HFFc6 (cell line): ENCODE results near the gene CRHR1. TPM values are rescaled to one million over a fixed set of nuclear protein-coding genes. Genes with fewer than 3 reads are reported as not detected.

Experiments used
- DNase-seq: peaks from one replicate; pipeline ENCODE4 v3.0.0-alpha.2; 2018
- H3K27ac Mint-ChIP-seq: 2 replicates; pipeline ENCODE4 v1.8.0; 2020; ENCODE audit warnings: mild to moderate bottlenecking, mixed read lengths
- H3K27me3 Mint-ChIP-seq: 2 replicates; pipeline ENCODE4 v1.8.0; 2021; ENCODE audit warnings: mild to moderate bottlenecking, moderate library complexity, mixed read lengths; ENCODE audit not compliant: insufficient read depth
- H3K36me3 Mint-ChIP-seq: 2 replicates; pipeline ENCODE4 v1.8.0; 2021; ENCODE audit warnings: low read depth, mixed read lengths
- H3K4me1 Mint-ChIP-seq: 2 replicates; pipeline ENCODE4 v1.8.0; 2020; ENCODE audit warnings: low read depth, mixed read lengths
- H3K4me3 Mint-ChIP-seq: 2 replicates; pipeline ENCODE4 v1.8.0; 2020; ENCODE audit warnings: mild to moderate bottlenecking, moderate library complexity, mixed read lengths
- H3K9me3 Mint-ChIP-seq: 2 replicates; pipeline ENCODE4 v1.8.0; 2020; ENCODE audit warnings: mild to moderate bottlenecking, mixed read lengths
- total RNA-seq, 6 experiments: library from RNA; stranded (reverse); fragmentation: NEBNext Ultra II Directional; extraction: Animal tissue kit (Norgen Biotek cat#: 25700); gene quantifications; 2 replicates in 1 of 6; 3 replicates in 5 of 6; pipeline ENCODE4 v1.2.3, GENCODE V29; 2021
- TF ChIP-seq, protein P1 (sequence below): fragments of 200-600 bp; sonication (generic); IDR thresholded peaks from 2 replicates; pipeline ENCODE4 v1.5.0; 2021; ENCODE audit warnings: antibody characterized with exemption, mild to moderate bottlenecking

The CRHR1 gene
- total RNA-seq, 6 experiments from 2014 or later: not detected

DNA sequence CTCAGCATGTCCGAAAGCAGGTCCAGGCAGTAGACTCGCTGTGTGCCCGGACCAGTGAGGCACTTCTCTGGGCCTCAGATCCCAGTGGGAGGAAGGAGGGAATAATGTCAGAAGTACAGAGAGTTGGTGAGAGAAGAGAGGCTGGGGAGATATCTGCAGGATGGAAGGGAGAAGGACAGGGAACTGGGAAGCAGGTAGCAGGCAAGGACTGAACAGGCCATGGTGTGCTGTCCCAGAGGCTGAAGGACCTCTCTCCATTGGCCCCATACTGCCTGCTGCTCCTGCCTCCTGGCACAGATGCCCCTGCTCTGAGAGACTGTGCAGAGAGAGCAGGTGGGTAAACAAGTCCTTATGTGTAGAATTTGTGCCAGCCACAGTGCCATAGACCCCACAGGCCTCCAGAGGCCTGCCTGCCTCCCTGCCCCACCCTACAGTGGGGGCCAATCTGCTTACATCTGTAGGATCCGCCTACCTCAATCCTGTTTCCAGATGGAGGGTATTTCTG lies 34.2 kb upstream of the CRHR1 start:
- Mint-ChIP-seq H3K9me3 (no peaks in the 10 kb centered on the region), H3K27ac (no peak overlapping the region), H3K4me1 (no peaks in the 10 kb centered on the region), H3K4me3 (no peak overlapping the region), H3K36me3 (no peaks in the 10 kb centered on the region), H3K27me3 (peaks cover 69% of the 10 kb centered on the region)
- TF ChIP-seq, protein P1, sequence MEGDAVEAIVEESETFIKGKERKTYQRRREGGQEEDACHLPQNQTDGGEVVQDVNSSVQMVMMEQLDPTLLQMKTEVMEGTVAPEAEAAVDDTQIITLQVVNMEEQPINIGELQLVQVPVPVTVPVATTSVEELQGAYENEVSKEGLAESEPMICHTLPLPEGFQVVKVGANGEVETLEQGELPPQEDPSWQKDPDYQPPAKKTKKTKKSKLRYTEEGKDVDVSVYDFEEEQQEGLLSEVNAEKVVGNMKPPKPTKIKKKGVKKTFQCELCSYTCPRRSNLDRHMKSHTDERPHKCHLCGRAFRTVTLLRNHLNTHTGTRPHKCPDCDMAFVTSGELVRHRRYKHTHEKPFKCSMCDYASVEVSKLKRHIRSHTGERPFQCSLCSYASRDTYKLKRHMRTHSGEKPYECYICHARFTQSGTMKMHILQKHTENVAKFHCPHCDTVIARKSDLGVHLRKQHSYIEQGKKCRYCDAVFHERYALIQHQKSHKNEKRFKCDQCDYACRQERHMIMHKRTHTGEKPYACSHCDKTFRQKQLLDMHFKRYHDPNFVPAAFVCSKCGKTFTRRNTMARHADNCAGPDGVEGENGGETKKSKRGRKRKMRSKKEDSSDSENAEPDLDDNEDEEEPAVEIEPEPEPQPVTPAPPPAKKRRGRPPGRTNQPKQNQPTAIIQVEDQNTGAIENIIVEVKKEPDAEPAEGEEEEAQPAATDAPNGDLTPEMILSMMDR: no peak
- no peak for DNase-seq

DNA sequence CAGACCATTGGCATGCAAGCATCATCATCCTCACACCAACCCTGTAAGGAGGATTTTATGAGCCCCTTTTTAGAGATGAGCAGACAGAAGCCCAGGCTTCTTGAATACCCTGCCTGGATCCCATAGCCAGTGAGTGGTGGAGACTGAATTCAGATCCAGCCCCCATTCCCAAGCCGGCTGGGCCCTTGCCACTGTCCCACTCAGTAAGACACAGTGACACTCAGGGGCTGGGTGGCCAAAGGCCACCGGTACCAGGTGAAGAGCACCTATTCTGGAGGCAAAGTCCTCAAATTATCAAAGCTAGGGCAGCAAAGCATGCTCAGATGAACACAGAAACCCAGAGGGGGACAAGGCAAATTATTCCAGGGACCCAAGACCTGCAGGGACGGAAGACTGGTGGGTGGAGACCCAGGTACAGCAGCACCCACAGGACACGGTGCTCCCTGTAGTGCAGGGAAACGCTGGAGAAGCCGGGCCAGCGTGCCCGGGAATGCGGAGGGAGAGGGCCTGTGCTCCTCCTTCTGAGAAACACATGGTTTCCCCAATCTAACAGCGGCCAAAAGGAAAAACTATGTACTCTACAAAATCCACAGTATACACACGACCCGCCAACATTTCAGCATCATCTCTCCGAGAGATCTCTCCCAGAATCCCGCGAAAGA lies 33.2 kb upstream of the CRHR1 start:
- Mint-ChIP-seq H3K27me3 (peaks cover 65% of the 10 kb centered on the region), H3K36me3 (no peaks in the 10 kb centered on the region), H3K4me3 (no peak overlapping the region), H3K4me1 (no peaks in the 10 kb centered on the region), H3K9me3 (no peaks in the 10 kb centered on the region), H3K27ac (no peak overlapping the region)
- TF ChIP-seq, protein P1: no peak
- DNase-seq: no peak

DNA sequence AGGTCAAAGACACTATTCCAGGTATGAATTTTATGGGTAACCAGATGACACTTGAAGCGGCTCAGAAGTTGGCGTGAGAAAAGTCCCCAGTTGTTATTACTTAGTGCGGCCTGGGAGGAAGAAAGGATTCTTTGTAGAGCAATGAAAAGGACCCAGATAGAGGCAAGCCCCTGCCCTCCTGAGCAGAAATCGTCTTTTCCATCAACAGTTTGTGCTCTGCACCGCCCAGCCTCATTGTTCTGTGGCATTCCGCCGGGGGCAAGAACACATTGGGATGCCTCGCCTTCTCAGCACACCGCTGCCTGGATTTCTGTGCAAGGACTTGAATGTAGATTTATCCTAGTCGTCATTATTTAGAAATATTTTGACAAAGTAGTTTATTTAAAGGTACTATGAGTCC lies 32.7 kb upstream of the CRHR1 start:
- H3K4me1 Mint-ChIP-seq: no peaks in the 10 kb centered on the region
- no peaks in the 10 kb centered on the region for H3K9me3 Mint-ChIP-seq
- no peak overlapping the region for H3K4me3 Mint-ChIP-seq
- peaks cover 62% of the 10 kb centered on the region for H3K27me3 Mint-ChIP-seq
- DNase-seq: no peak
- H3K27ac Mint-ChIP-seq: no peak overlapping the region
- H3K36me3 Mint-ChIP-seq: no peaks in the 10 kb centered on the region
- TF ChIP-seq, protein P1: no peak

DNA sequence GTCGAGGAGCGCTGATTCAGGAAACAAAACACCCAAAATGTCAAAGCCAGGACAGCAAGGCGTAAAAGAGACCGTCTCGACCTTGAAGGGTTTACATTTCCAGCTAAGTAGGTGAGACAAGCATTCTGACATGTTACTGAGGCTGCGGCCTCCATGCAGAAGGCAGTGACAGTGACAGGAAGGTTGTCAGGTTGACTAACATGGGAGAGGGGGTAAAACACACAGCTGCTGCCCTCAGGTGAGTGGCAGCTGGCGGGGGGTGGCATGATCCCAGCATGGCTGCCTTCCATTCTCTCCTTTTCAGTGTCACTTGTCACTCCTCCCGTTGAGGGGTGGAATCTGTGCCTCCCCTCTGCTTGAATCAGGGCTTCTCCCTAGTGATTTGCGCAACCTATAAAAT lies 31.9 kb upstream of the CRHR1 start:
- Mint-ChIP-seq H3K4me1 (no peaks in the 10 kb centered on the region), H3K36me3 (no peaks in the 10 kb centered on the region), H3K9me3 (no peaks in the 10 kb centered on the region), H3K4me3 (no peak overlapping the region), H3K27ac (no peak overlapping the region), H3K27me3 (peaks cover 65% of the 10 kb centered on the region)
- TF ChIP-seq, protein P1: no peak
- DNase-seq: no peak

DNA sequence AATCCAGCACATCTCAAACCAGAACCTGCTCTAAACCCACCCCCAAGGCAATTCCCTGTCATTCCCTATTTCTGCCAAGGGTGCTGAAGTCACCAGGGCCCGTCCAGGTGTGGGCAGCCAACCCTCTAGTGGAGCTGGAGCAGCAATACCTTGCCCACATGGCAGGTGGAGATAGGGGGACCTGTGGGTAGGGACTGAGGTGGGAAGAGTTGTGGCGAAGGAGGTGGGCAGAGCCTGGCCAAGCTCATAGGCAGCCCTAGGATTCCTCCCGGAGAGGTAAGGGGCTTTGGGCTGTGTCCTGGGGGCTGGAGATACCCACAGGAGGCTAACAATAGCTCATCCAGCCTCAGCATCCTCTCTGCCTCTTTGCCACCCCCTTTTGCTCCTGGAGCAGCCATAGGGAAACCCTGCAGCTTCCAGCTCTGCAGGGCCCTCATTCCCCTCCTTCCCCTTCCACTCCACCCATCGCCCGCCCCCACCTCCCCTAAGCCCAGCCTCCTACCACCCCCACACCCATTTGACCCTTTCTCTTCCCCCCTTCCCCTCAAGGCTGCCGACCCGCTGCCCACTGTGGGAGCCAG lies 30.4 kb upstream of the CRHR1 start:
- TF ChIP-seq, protein P1: no peak
- no peaks in the 10 kb centered on the region for H3K36me3 Mint-ChIP-seq
- H3K27ac Mint-ChIP-seq: no peak overlapping the region
- DNase-seq: no peak
- peaks cover 68% of the 10 kb centered on the region for H3K27me3 Mint-ChIP-seq
- no peak overlapping the region for H3K4me3 Mint-ChIP-seq
- no peaks in the 10 kb centered on the region for H3K4me1 Mint-ChIP-seq
- H3K9me3 Mint-ChIP-seq: no peaks in the 10 kb centered on the region
